Liver (tissue), 10 donors: ENCODE results near the gene FXYD4. TPM values are rescaled to one million over a fixed set of nuclear protein-coding genes. Genes with fewer than 3 reads are reported as not detected.
"Not testable (repeated sequence)": the region's sequence is repeated elsewhere in the genome, so short reads cannot be mapped to it uniquely, and the experiment has no call there.

Experiments
- DNase-seq: peaks from one replicate; pipeline ENCODE4 v3.0.0-alpha.2; 2017; ENCODE audit warnings: low spot score
- H3K27ac ChIP-seq, 2 donors: one replicate each; pipeline ENCODE4 v1.7.0; 2013; ENCODE audit warnings: inconsistent platforms in 2 of 2, low read length in 2 of 2, control low read depth in 1 of 2, low read depth in 1 of 2, mild to moderate bottlenecking in 1 of 2
- H3K27me3 ChIP-seq, 4 donors: one replicate each; pipeline versions ENCODE4 v1.6.1 to v1.7.0; 2013; ENCODE audit warnings: low read length in 3 of 4, inconsistent platforms in 1 of 4, mild to moderate bottlenecking in 1 of 4, moderate library complexity in 1 of 4; ENCODE audit not compliant: control insufficient read depth in 4 of 4, insufficient read depth in 4 of 4
- H3K36me3 ChIP-seq, 4 donors: one replicate each; pipeline versions ENCODE4 v1.6.1 to v1.7.0; 2013; ENCODE audit warnings: low read length in 3 of 4, mild to moderate bottlenecking in 3 of 4, low read depth in 1 of 4, moderate library complexity in 1 of 4; ENCODE audit not compliant: control insufficient read depth in 4 of 4, insufficient read depth in 3 of 4
- H3K4me1 ChIP-seq, 4 donors: one replicate each; pipeline versions ENCODE4 v1.6.1 to v1.7.0; 2013; ENCODE audit warnings: low read length in 3 of 4, mild to moderate bottlenecking in 3 of 4, moderate library complexity in 1 of 4; ENCODE audit not compliant: control insufficient read depth in 4 of 4, insufficient read depth in 4 of 4
- H3K4me3 ChIP-seq, 3 donors: one replicate each; pipeline versions ENCODE4 v1.6.1 to v1.7.0; 2013; ENCODE audit warnings: low read length in 3 of 3, control low read depth in 1 of 3, low read depth in 1 of 3, mild to moderate bottlenecking in 1 of 3
- H3K9ac ChIP-seq, 2 donors: one replicate each; pipeline ENCODE4 v1.7.0; 2013; ENCODE audit warnings: low read length in 2 of 2, mild to moderate bottlenecking in 2 of 2, moderate library complexity in 2 of 2, control low read depth in 1 of 2, low read depth in 1 of 2
- H3K9me3 ChIP-seq, 4 donors: one replicate each; pipeline versions ENCODE4 v1.6.1 to v1.7.0; 2013; ENCODE audit warnings: low read length in 3 of 4; ENCODE audit not compliant: control insufficient read depth in 4 of 4
- EGR1 ChIP-seq, 2 donors: IDR thresholded peaks; 2 replicates each; pipeline ENCODE4 v1.6.1; 2016 to 2018; ENCODE audit warnings: antibody characterized with exemption in 2 of 2, low read depth in 2 of 2
- GABPA ChIP-seq, 2 donors: IDR thresholded peaks in 1 of 2; conservative IDR thresholded peaks in 1 of 2; 2 replicates each; pipeline ENCODE4 v1.6.1; 2016; ENCODE audit warnings: antibody characterized with exemption in 2 of 2, mild to moderate bottlenecking in 1 of 2, moderate library complexity in 1 of 2
- JUND ChIP-seq, 2 donors: IDR thresholded peaks; 2 replicates each; pipeline ENCODE4 v1.6.1; 2016; ENCODE audit warnings: antibody characterized with exemption in 2 of 2
- MAX ChIP-seq: IDR thresholded peaks from 2 replicates; pipeline ENCODE4 v1.6.1; 2016; ENCODE audit warnings: antibody characterized with exemption
- RXRA ChIP-seq, 2 donors: IDR thresholded peaks; 2 replicates each; pipeline ENCODE4 v1.6.1; 2017 to 2018; ENCODE audit warnings: antibody characterized with exemption in 2 of 2, mild to moderate bottlenecking in 1 of 2
- SP1 ChIP-seq: IDR thresholded peaks from 2 replicates; pipeline ENCODE4 v1.6.1; 2018; ENCODE audit warnings: antibody characterized with exemption, mild to moderate bottlenecking
- TAF1 ChIP-seq: conservative IDR thresholded peaks from 2 replicates; pipeline ENCODE4 v1.6.1; 2016; ENCODE audit warnings: antibody characterized with exemption, mild to moderate bottlenecking
- ZBTB33 ChIP-seq: IDR thresholded peaks from 2 replicates; pipeline ENCODE4 v1.6.1; 2016; ENCODE audit warnings: antibody characterized with exemption
- WGBS: extraction: QIAGEN DNeasy Blood & Tissue Kit; methylation state at CpG from one replicate; pipeline ENCODE4 v1.1.7; 2013; 5-methylcytosine and 5-hydroxymethylcytosine counted together
- polyA plus RNA-seq, 2 donors: library from polyadenylated mRNA; stranded (reverse) in 1 of 2; unstranded in 1 of 2; fragments of 200-250 nt in 1 of 2; fragments of >200 nt in 1 of 2; fragmentation: Nextera tagmentation in 1 of 2; extraction: Ambion mirVana in 1 of 2; gene quantifications; one replicate each; pipeline versions ENCODE4 v1.2.1 to v1.2.3, GENCODE V29; 2013 to 2015
- small RNA-seq: library from RNA; depleted of rRNA; stranded (forward); fragments of <200 nt; gene quantifications from one replicate; pipeline ENCODE3, GENCODE V24; 2014
- total RNA-seq, 2 donors: library from RNA; depleted of rRNA; stranded (reverse); fragments of >200 nt; gene quantifications; one replicate each; pipeline ENCODE4 v1.2.3, GENCODE V29; 2014
- donor health status: healthy.
- donor health status: healthy.
- donor health status: healthy.
- donor health status: healthy.
- donor health status: healthy.

Gene FXYD4
- total and polyA plus RNA-seq, 4 donors, result not detected

- TF ChIP-seq SP1, result no peak
- no peak for TF ChIP-seq EGR1 (IDR thresholded peaks at IDR 0.05; ENCODE audit: low read depth in 2 of 2)
- Histone ChIP-seq H3K9ac (peak overlapping the region in 1 of 2 donors; percentile 13), H3K27me3 (no peaks in the 10 kb centered on the region), H3K27ac (peak overlapping the region; percentile 90 to 95), H3K9me3 (no peaks in the 10 kb centered on the region), H3K4me3 (no peak overlapping the region), H3K36me3 (no peaks in the 10 kb centered on the region), H3K4me1 (peaks cover 3 to 22% (median 6%) of the 10 kb centered on the region in 4 donors)
- WGBS, result 78% methylated on average over 6 of the region's 6 CpGs
- no peak for DNase-seq
These were observed 50.1 kb downstream of the FXYD4 start for GRCh38 chr10:43421519-43421918.

GRCh38 chr10:43421944-43422343, 50.5 kb downstream of the FXYD4 start:
- not testable (repeated sequence) for DNase-seq, H3K27me3 ChIP-seq, H3K9me3 ChIP-seq, H3K36me3 ChIP-seq, H3K9ac ChIP-seq, H3K4me3 ChIP-seq
- 97% methylated on average over 4 of the region's 4 CpGs for WGBS
- peak overlapping the region; percentile 90 to 95 for H3K27ac ChIP-seq
- peaks cover 3 to 22% (median 6%) of the 10 kb centered on the region in 4 donors for H3K4me1 ChIP-seq

DNA sequence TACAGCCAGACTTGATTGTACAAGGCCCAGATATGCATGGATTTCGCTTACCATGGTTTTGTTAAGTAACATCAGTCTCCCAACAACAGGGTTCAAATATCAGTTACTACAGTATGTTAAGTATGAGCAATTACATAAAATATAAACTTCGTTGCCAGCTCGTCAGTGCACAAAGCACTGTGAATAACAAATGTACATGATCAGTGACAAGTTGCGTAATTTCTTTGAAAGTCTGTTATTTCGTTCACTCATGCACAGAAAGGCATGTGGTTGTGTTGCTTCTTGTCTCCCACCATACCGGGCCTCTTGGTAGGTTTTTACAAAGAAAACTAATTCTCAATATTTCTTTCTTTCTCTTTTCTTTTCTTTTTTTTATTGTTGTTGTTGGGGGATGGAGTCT, 53.0 kb downstream of the FXYD4 start:
- no peak for DNase-seq
- H3K9me3 ChIP-seq, result no peaks in the 10 kb centered on the region
- H3K4me3 ChIP-seq, result no peak overlapping the region
- no peaks in the 10 kb centered on the region for H3K27me3 ChIP-seq
- no peaks in the 10 kb centered on the region for H3K36me3 ChIP-seq
- 87% methylated on average over 6 of the region's 6 CpGs for WGBS
- peaks cover 3 to 22% (median 6%) of the 10 kb centered on the region in 4 donors for H3K4me1 ChIP-seq
- H3K9ac ChIP-seq, result no peak overlapping the region
- H3K27ac ChIP-seq, result no peak overlapping the region
- TF ChIP-seq JUND (IDR thresholded peaks at IDR 0.05), result no peak
- no peak for TF ChIP-seq ZBTB33
- TF ChIP-seq TAF1, result no peak
- TF ChIP-seq GABPA (IDR thresholded peaks at IDR 0.05 in 1 of 2, conservative IDR thresholded peaks at IDR 0.05 in 1 of 2), result no peak
- TF ChIP-seq MAX, result no peak
- no peak for TF ChIP-seq RXRA (IDR thresholded peaks at IDR 0.05)

Small RNA genes lying within 50 kb of the gene (small RNA-seq; reads per million reads assigned to genes)
- gene RNU6ATAC11P, result not detected
- not detected for gene SNORD3J

Other genes with a start within 250 kb of the FXYD4 start
- gene CSGALNACT2, start 233.2 kb upstream of the FXYD4 start, total RNA-seq, result 10 to 100 TPM in 1 of 2 donors, 1 to 10 TPM in 1; 6.1 to 11.0 TPM
- gene CSGALNACT2, start 233.2 kb upstream of the FXYD4 start, polyA plus RNA-seq, result 1 to 10 TPM; 4.1 to 6.0 TPM
- under 1 TPM; 0.65 to 0.75 TPM for gene RASGEF1A, start 104.6 kb upstream of the FXYD4 start, total RNA-seq
- under 1 TPM; 0.22 to 0.27 TPM for gene RASGEF1A, start 104.6 kb upstream of the FXYD4 start, polyA plus RNA-seq
- 100 to 1,000 TPM; 116 to 150 TPM for gene HNRNPF, start 37.5 kb downstream of the FXYD4 start, total RNA-seq
- gene HNRNPF, start 37.5 kb downstream of the FXYD4 start, polyA plus RNA-seq, result 100 to 1,000 TPM in 1 of 2 donors, 10 to 100 TPM in 1; 64.5 to 109 TPM
- 1 to 10 TPM; 1.5 to 4.8 TPM for gene ZNF487, start 65.5 kb downstream of the FXYD4 start, total RNA-seq
- gene ZNF487, start 65.5 kb downstream of the FXYD4 start, polyA plus RNA-seq, result 1 to 10 TPM; 1.3 to 2.3 TPM
- 1 to 10 TPM; 1.5 to 2.1 TPM for gene ZNF239, start 203.0 kb downstream of the FXYD4 start, total RNA-seq
- gene ZNF239, start 203.0 kb downstream of the FXYD4 start, polyA plus RNA-seq, result under 1 TPM; 0.57 to 0.69 TPM
- gene ZNF485, start 234.8 kb downstream of the FXYD4 start, total RNA-seq, result 1 to 10 TPM in 1 of 2 donors, under 1 TPM in 1; 0.98 to 2.4 TPM
- 1 to 10 TPM in 1 of 2 donors, under 1 TPM in 1; 0.92 to 1.0 TPM for gene ZNF485, start 234.8 kb downstream of the FXYD4 start, polyA plus RNA-seq